Immature natural killer cell (primary cell): ENCODE results near the gene OR51I2. TPM values are rescaled to one million over a fixed set of nuclear protein-coding genes. Genes with fewer than 3 reads are reported as not detected.
A peak's percentile ranks its signal among the peaks of the same experiment; 100 is the strongest.

ENCODE experiments used
- DNase-seq, 3 donors: peaks; one replicate each; pipeline ENCODE4 v3.0.0; 2022; ENCODE audit warnings: mixed read lengths in 1 of 3
- H3K27ac Mint-ChIP-seq, 6 donors: one replicate each; pipeline ENCODE4 v1.8.0; 2020; ENCODE audit warnings: mixed read lengths in 6 of 6, mild to moderate bottlenecking in 5 of 6, inconsistent platforms in 4 of 6, moderate library complexity in 3 of 6
- H3K27me3 Mint-ChIP-seq, 3 donors: one replicate each; pipeline ENCODE4 v1.8.0; 2020 to 2021; ENCODE audit warnings: low read depth in 3 of 3, mild to moderate bottlenecking in 3 of 3, mixed read lengths in 3 of 3, moderate library complexity in 3 of 3, inconsistent platforms in 1 of 3
- H3K36me3 Mint-ChIP-seq, 3 donors: one replicate each; pipeline ENCODE4 v1.8.0; 2020; ENCODE audit warnings: mixed read lengths in 3 of 3, inconsistent platforms in 2 of 3, mild to moderate bottlenecking in 2 of 3
- H3K4me1 Mint-ChIP-seq, 2 donors: one replicate each; pipeline ENCODE4 v1.8.0; 2020; ENCODE audit warnings: inconsistent platforms in 2 of 2, mild to moderate bottlenecking in 2 of 2, mixed read lengths in 2 of 2, moderate library complexity in 1 of 2
- H3K4me3 Mint-ChIP-seq, 5 donors: one replicate each; pipeline ENCODE4 v1.8.0; 2020; ENCODE audit warnings: mild to moderate bottlenecking in 5 of 5, mixed read lengths in 5 of 5, inconsistent platforms in 3 of 5, moderate library complexity in 3 of 5
- H3K9me3 Mint-ChIP-seq, 6 donors: one replicate each; pipeline ENCODE4 v1.8.0; 2020; ENCODE audit warnings: mild to moderate bottlenecking in 6 of 6, mixed read lengths in 6 of 6, inconsistent platforms in 4 of 6, moderate library complexity in 3 of 6
- polyA plus RNA-seq, 3 donors: library from polyadenylated mRNA; unstranded; fragments of 300-500 nt; fragmentation: Illumina TruSeq; gene quantifications; one replicate each; pipeline ENCODE4 v1.2.3, GENCODE V29; 2021

OR51I2 gene
- polyA plus RNA-seq = not detected

- H3K27me3 Mint-ChIP-seq = peaks cover 2 to 6% (median 2%) of the 10 kb centered on the region in 3 donors
- no peak within 1 kb of the TSS for H3K4me3 Mint-ChIP-seq
- no peak for DNase-seq
- no peak within 1 kb of the TSS for H3K27ac Mint-ChIP-seq
- H3K9me3 Mint-ChIP-seq = no peaks in the 10 kb centered on the region
- H3K4me1 Mint-ChIP-seq = no peaks in the 10 kb centered on the region
- H3K36me3 Mint-ChIP-seq = no peaks in the 10 kb centered on the region
These were observed at the start of gene OR51I2 for GRCh38 chr11:5449023-5449422. TSS of gene OR51I2 (plus strand) at chr11:5449323. CDS start at chr11:5453489, 4,166 bp downstream.

- Mint-ChIP-seq H3K27me3 (peaks cover 0 to 3% (median 2%) of the 10 kb centered on the region in 3 donors), H3K36me3 (no peaks in the 10 kb centered on the region), H3K4me3 (no peak overlapping the region), H3K9me3 (peaks cover 0 to 1% (median 0%) of the 10 kb centered on the region in 6 donors), H3K4me1 (no peaks in the 10 kb centered on the region), H3K27ac (no peak overlapping the region)
- no peak for DNase-seq
These were observed 44.0 kb upstream of the OR51I2 start for GRCh38 chr11:5405173-5405572.

GRCh38 chr11:5420993-5421392 lies 28.1 kb upstream of the OR51I2 start:
- Mint-ChIP-seq H3K27me3 (peaks cover 0 to 5% (median 5%) of the 10 kb centered on the region in 3 donors), H3K27ac (no peak overlapping the region), H3K4me1 (no peaks in the 10 kb centered on the region), H3K36me3 (no peaks in the 10 kb centered on the region), H3K4me3 (no peak overlapping the region), H3K9me3 (no peaks in the 10 kb centered on the region)
- DNase-seq = no peak

GRCh38 chr11:5421811-5422210 lies 27.3 kb upstream of the OR51I2 start, which contains the start of gene OR51Q1:
TSS of gene OR51Q1 (plus strand) at chr11:5422111. CDS start at chr11:5422201, 90 bp downstream.
- no peak within 1 kb of the TSS for H3K27ac Mint-ChIP-seq
- no peaks in the 10 kb centered on the region for H3K36me3 Mint-ChIP-seq
- H3K27me3 Mint-ChIP-seq = peaks cover 0 to 5% (median 5%) of the 10 kb centered on the region in 3 donors
- H3K9me3 Mint-ChIP-seq = no peaks in the 10 kb centered on the region
- no peak for DNase-seq
- H3K4me1 Mint-ChIP-seq = no peaks in the 10 kb centered on the region
- H3K4me3 Mint-ChIP-seq = no peak within 1 kb of the TSS

GRCh38 chr11:5423131-5423530 lies 26.0 kb upstream of the OR51I2 start:
- Mint-ChIP-seq H3K4me3 (no peak overlapping the region), H3K36me3 (no peaks in the 10 kb centered on the region), H3K27ac (no peak overlapping the region), H3K4me1 (no peaks in the 10 kb centered on the region), H3K27me3 (peaks cover 0 to 5% (median 5%) of the 10 kb centered on the region in 3 donors), H3K9me3 (no peaks in the 10 kb centered on the region)
- DNase-seq = no peak

GRCh38 chr11:5441414-5441813 lies 7.7 kb upstream of the OR51I2 start, which contains the start of gene OR51I1:
TSS of gene OR51I1 (minus strand) at chr11:5441514. CDS start at chr11:5441514, 0 bp downstream.
- Mint-ChIP-seq H3K27ac (no peak within 1 kb of the TSS), H3K36me3 (no peaks in the 10 kb centered on the region), H3K9me3 (peaks cover 0 to 2% (median 0%) of the 10 kb centered on the region in 6 donors), H3K4me3 (no peak within 1 kb of the TSS), H3K27me3 (peaks cover 0 to 3% (median 2%) of the 10 kb centered on the region in 3 donors), H3K4me1 (no peaks in the 10 kb centered on the region)
- no peak for DNase-seq

- no peak for DNase-seq
- H3K27ac Mint-ChIP-seq = no peak overlapping the region
- H3K9me3 Mint-ChIP-seq = peaks cover 0 to 2% (median 0%) of the 10 kb centered on the region in 6 donors
- no peaks in the 10 kb centered on the region for H3K36me3 Mint-ChIP-seq
- peaks cover 0 to 2% (median 1%) of the 10 kb centered on the region in 3 donors for H3K27me3 Mint-ChIP-seq
- H3K4me3 Mint-ChIP-seq = no peak overlapping the region
- H3K4me1 Mint-ChIP-seq = no peaks in the 10 kb centered on the region
These were observed 5.2 kb upstream of the OR51I2 start for GRCh38 chr11:5443835-5444393.

GRCh38 chr11:5449432-5449831 lies 309 bp downstream of the OR51I2 start:
- no peaks in the 10 kb centered on the region for H3K4me1 Mint-ChIP-seq
- no peak for DNase-seq
- no peaks in the 10 kb centered on the region for H3K36me3 Mint-ChIP-seq
- H3K27me3 Mint-ChIP-seq = peaks cover 2 to 6% (median 2%) of the 10 kb centered on the region in 3 donors
- no peak overlapping the region for H3K4me3 Mint-ChIP-seq
- H3K9me3 Mint-ChIP-seq = no peaks in the 10 kb centered on the region
- no peak overlapping the region for H3K27ac Mint-ChIP-seq

GRCh38 chr11:5460983-5461621 lies 12.0 kb downstream of the OR51I2 start:
- Mint-ChIP-seq H3K27ac (no peak overlapping the region), H3K9me3 (peaks cover 0 to 2% (median 0%) of the 10 kb centered on the region in 6 donors), H3K4me3 (no peak overlapping the region), H3K36me3 (no peaks in the 10 kb centered on the region), H3K27me3 (peaks cover 2 to 5% (median 2%) of the 10 kb centered on the region in 3 donors), H3K4me1 (no peaks in the 10 kb centered on the region)
- DNase-seq = no peak

- Mint-ChIP-seq H3K9me3 (no peaks in the 10 kb centered on the region), H3K36me3 (no peaks in the 10 kb centered on the region), H3K27ac (no peak overlapping the region), H3K27me3 (peaks cover 2 to 5% (median 3%) of the 10 kb centered on the region in 3 donors), H3K4me3 (no peak overlapping the region), H3K4me1 (no peaks in the 10 kb centered on the region)
- no peak for DNase-seq
These were observed 18.4 kb downstream of the OR51I2 start for GRCh38 chr11:5467527-5467926.

GRCh38 chr11:5473921-5474320 lies 24.8 kb downstream of the OR51I2 start:
- no peaks in the 10 kb centered on the region for H3K36me3 Mint-ChIP-seq
- no peak overlapping the region for H3K4me3 Mint-ChIP-seq
- H3K27ac Mint-ChIP-seq = no peak overlapping the region
- no peak for DNase-seq
- no peaks in the 10 kb centered on the region for H3K4me1 Mint-ChIP-seq
- no peaks in the 10 kb centered on the region for H3K9me3 Mint-ChIP-seq
- peaks cover 1 to 7% (median 4%) of the 10 kb centered on the region in 3 donors for H3K27me3 Mint-ChIP-seq

- Mint-ChIP-seq H3K36me3 (no peaks in the 10 kb centered on the region), H3K9me3 (no peaks in the 10 kb centered on the region), H3K27ac (no peak overlapping the region), H3K4me1 (no peaks in the 10 kb centered on the region), H3K4me3 (no peak overlapping the region), H3K27me3 (peaks cover 0 to 7% (median 3%) of the 10 kb centered on the region in 3 donors)
- DNase-seq = peak; percentile 7 to 30 (median 29)
These were observed 27.2 kb downstream of the OR51I2 start for GRCh38 chr11:5476186-5476819.

GRCh38 chr11:5486003-5486402 lies 36.9 kb downstream of the OR51I2 start:
- Mint-ChIP-seq H3K4me3 (no peak overlapping the region), H3K9me3 (peaks cover 0 to 2% (median 0%) of the 10 kb centered on the region in 6 donors), H3K27ac (no peak overlapping the region), H3K36me3 (no peaks in the 10 kb centered on the region), H3K4me1 (no peaks in the 10 kb centered on the region), H3K27me3 (peaks cover 0 to 4% (median 2%) of the 10 kb centered on the region in 3 donors)
- no peak for DNase-seq

- H3K4me1 Mint-ChIP-seq = no peaks in the 10 kb centered on the region
- no peak overlapping the region for H3K27ac Mint-ChIP-seq
- H3K4me3 Mint-ChIP-seq = no peak overlapping the region
- no peak for DNase-seq
- H3K9me3 Mint-ChIP-seq = peaks cover 0 to 5% (median 0%) of the 10 kb centered on the region in 6 donors
- H3K36me3 Mint-ChIP-seq = no peaks in the 10 kb centered on the region
- peaks cover 0 to 4% (median 2%) of the 10 kb centered on the region in 3 donors for H3K27me3 Mint-ChIP-seq
These were observed 37.3 kb downstream of the OR51I2 start for GRCh38 chr11:5486421-5486820.
